Activated gamma-delta T cell treated with anti-CD3 and anti-CD28 coated beads, Interleukin-2, amount 50 U/mL, for 16 hours (primary cell): Measurements from ENCODE around the gene RNF112.

Experiments
- DNase-seq: peaks from one replicate; pipeline ENCODE4 v3.0.0-alpha.2; 2020; ENCODE audit warnings: low read depth

Gene RNF112

GRCh38 chr17:19387921-19388521 is 23.0 kb upstream of the RNF112 start:
- DNase-seq = no peak

- DNase-seq = no peak
Measured at GRCh38 chr17:19388791-19389785, 21.9 kb upstream of the RNF112 start.

GRCh38 chr17:19390951-19391350 is 20.1 kb upstream of the RNF112 start:
- DNase-seq = no peak

- no peak for DNase-seq
Measured at GRCh38 chr17:19391432-19391831, 19.6 kb upstream of the RNF112 start.

GRCh38 chr17:19392303-19392702 is 18.7 kb upstream of the RNF112 start:
- DNase-seq = no peak

GRCh38 chr17:19397556-19398041 is 13.4 kb upstream of the RNF112 start:
- DNase-seq = no peak

- DNase-seq = no peak
Measured at GRCh38 chr17:19398301-19399181, 12.5 kb upstream of the RNF112 start.

GRCh38 chr17:19399750-19400450 is 11.1 kb upstream of the RNF112 start:
- no peak for DNase-seq

- no peak for DNase-seq
Measured at GRCh38 chr17:19401321-19402010, 9.6 kb upstream of the RNF112 start.

GRCh38 chr17:19402171-19402570 is 8.9 kb upstream of the RNF112 start:
- DNase-seq = no peak

- no peak for DNase-seq
Measured at GRCh38 chr17:19403021-19403420, 8.0 kb upstream of the RNF112 start.

- no peak for DNase-seq
Measured at GRCh38 chr17:19404264-19404663, 6.8 kb upstream of the RNF112 start.

GRCh38 chr17:19405114-19405513 is 5.9 kb upstream of the RNF112 start:
- no peak for DNase-seq

- no peak for DNase-seq
Measured at GRCh38 chr17:19407601-19408345, 3.3 kb upstream of the RNF112 start.

GRCh38 chr17:19408346-19408710 is 2.7 kb upstream of the RNF112 start:
- DNase-seq = no peak

GRCh38 chr17:19409066-19409465 is 2.0 kb upstream of the RNF112 start:
- DNase-seq = no peak

- no peak for DNase-seq
Measured at GRCh38 chr17:19409509-19409908, 1.5 kb upstream of the RNF112 start.

GRCh38 chr17:19410091-19410490 is 941 bp upstream of the RNF112 start:
- DNase-seq = no peak

GRCh38 chr17:19411631-19412030 is 599 bp downstream of the RNF112 start:
- no peak for DNase-seq

GRCh38 chr17:19412510-19412909 is 1.5 kb downstream of the RNF112 start:
- DNase-seq = no peak
